H1 (cell line): ENCODE data around the gene E2F8. TPM values are rescaled to one million over a fixed set of nuclear protein-coding genes. Genes with fewer than 3 reads are reported as not detected.

Experiments used
- BACH1 ChIP-seq: IDR thresholded peaks from 2 replicates; pipeline ENCODE4 v1.6.1; 2012; ENCODE audit warnings: low read length, improper control_type of control experiment
- EZH2 ChIP-seq: fragments of 200-600 bp; sonication (generic); IDR thresholded peaks from 2 replicates; pipeline ENCODE4 v1.7.1; 2012; ENCODE audit warnings: low read depth, mild to moderate bottlenecking, moderate library complexity, low read length, inconsistent platforms; ENCODE audit not compliant: severe bottlenecking
- MAFK ChIP-seq: IDR thresholded peaks from 2 replicates; pipeline ENCODE4 v1.6.1; 2012; ENCODE audit warnings: low read depth, mild to moderate bottlenecking, improper control_type of control experiment, low read length
- SAP30 ChIP-seq: fragments of 300-600 bp; sonication (generic); IDR thresholded peaks from 2 replicates; pipeline ENCODE4 v1.7.1; 2012; ENCODE audit warnings: low read length, moderate library complexity, mild to moderate bottlenecking, inconsistent platforms; ENCODE audit not compliant: insufficient read depth, insufficient replicate concordance
- SUZ12 ChIP-seq: fragments of 200-600 bp; sonication (generic); IDR thresholded peaks from 2 replicates; pipeline ENCODE4 v1.6.1; 2012; ENCODE audit warnings: mild to moderate bottlenecking, inconsistent platforms, low read length, moderate library complexity, mixed read lengths
- TAF7 ChIP-seq: optimal IDR thresholded peaks from 2 replicates; pipeline ENCODE3; 2011; ENCODE audit warnings: low read depth, mild to moderate bottlenecking, inconsistent platforms, low read length, moderate library complexity, borderline replicate concordance
- ZNF274 ChIP-seq: IDR thresholded peaks from 2 replicates; pipeline ENCODE4 v1.7.0; 2012; ENCODE audit warnings: low read length, borderline replicate concordance; ENCODE audit errors: extremely low read depth
- polyA plus RNA-seq, 7 experiments: library from polyadenylated mRNA; depleted of rRNA in 3 of 7; stranded (reverse) in 5 of 7; unstranded in 2 of 7; fragments of >200 nt in 5 of 7; fragments of 200-250 nt in 2 of 7; gene quantifications; 1 replicate in 5 of 7; 2 replicates in 1 of 7; 4 replicates in 1 of 7; pipeline versions ENCODE4 v1.2.1 to v1.2.3, GENCODE V29; 2011 to 2013; ENCODE audit warnings: missing spikeins in 2 of 7, mixed read lengths in 2 of 7
- total RNA-seq: library from RNA; stranded (reverse); fragmentation: NEBNext Ultra II Directional; extraction: Animal tissue kit (Norgen Biotek cat#: 25700); gene quantifications from 2 replicates; pipeline ENCODE4 v1.2.1, GENCODE V29; 2021
- TF ChIP-seq, protein P1 (sequence below): fragments of 300-600 bp; sonication (generic); IDR thresholded peaks from 2 replicates; pipeline ENCODE4 v1.7.1; 2012; ENCODE audit warnings: low read length, moderate library complexity, mild to moderate bottlenecking, inconsistent platforms; ENCODE audit not compliant: insufficient replicate concordance
- TF ChIP-seq, protein P2 (sequence below), 3 experiments: IDR thresholded peaks; 1 replicate in 2 of 3; 2 replicates in 1 of 3; pipeline versions ENCODE4 v1.5.1 to v1.6.1; 2011; ENCODE audit warnings: low read length in 3 of 3, mild to moderate bottlenecking in 3 of 3, inconsistent platforms in 2 of 3, low read depth in 1 of 3, moderate library complexity in 1 of 3; ENCODE audit not compliant: insufficient read depth in 1 of 3; ENCODE audit errors: control extremely low read depth in 1 of 3

Gene E2F8
- total and polyA plus RNA-seq, 2 of the 8 experiments (the other 6 are each of a cell fraction or from before 2014, with no cell fraction given), result 5.4 to 11.4 TPM

DNA sequence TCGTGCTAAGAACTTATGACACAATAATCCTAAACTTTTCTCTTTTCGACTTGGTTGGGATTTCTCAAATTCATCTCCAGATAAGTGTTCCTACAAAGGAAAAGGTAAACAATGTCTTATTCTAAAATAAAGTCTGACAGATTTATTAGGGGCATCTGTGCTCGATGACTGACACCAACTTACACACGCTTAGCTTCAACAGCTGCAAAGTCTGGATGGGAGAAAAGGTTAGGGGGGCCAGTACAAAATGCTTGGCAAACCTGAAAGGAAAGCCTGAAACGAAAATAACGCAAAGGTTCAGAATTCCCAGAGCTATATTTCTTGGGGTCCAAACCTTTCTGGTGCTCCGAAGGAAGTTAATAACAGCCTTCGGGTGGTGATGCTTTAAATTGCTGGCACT lies 3.4 kb downstream of the E2F8 start (continued):
- TF ChIP-seq, protein P1, sequence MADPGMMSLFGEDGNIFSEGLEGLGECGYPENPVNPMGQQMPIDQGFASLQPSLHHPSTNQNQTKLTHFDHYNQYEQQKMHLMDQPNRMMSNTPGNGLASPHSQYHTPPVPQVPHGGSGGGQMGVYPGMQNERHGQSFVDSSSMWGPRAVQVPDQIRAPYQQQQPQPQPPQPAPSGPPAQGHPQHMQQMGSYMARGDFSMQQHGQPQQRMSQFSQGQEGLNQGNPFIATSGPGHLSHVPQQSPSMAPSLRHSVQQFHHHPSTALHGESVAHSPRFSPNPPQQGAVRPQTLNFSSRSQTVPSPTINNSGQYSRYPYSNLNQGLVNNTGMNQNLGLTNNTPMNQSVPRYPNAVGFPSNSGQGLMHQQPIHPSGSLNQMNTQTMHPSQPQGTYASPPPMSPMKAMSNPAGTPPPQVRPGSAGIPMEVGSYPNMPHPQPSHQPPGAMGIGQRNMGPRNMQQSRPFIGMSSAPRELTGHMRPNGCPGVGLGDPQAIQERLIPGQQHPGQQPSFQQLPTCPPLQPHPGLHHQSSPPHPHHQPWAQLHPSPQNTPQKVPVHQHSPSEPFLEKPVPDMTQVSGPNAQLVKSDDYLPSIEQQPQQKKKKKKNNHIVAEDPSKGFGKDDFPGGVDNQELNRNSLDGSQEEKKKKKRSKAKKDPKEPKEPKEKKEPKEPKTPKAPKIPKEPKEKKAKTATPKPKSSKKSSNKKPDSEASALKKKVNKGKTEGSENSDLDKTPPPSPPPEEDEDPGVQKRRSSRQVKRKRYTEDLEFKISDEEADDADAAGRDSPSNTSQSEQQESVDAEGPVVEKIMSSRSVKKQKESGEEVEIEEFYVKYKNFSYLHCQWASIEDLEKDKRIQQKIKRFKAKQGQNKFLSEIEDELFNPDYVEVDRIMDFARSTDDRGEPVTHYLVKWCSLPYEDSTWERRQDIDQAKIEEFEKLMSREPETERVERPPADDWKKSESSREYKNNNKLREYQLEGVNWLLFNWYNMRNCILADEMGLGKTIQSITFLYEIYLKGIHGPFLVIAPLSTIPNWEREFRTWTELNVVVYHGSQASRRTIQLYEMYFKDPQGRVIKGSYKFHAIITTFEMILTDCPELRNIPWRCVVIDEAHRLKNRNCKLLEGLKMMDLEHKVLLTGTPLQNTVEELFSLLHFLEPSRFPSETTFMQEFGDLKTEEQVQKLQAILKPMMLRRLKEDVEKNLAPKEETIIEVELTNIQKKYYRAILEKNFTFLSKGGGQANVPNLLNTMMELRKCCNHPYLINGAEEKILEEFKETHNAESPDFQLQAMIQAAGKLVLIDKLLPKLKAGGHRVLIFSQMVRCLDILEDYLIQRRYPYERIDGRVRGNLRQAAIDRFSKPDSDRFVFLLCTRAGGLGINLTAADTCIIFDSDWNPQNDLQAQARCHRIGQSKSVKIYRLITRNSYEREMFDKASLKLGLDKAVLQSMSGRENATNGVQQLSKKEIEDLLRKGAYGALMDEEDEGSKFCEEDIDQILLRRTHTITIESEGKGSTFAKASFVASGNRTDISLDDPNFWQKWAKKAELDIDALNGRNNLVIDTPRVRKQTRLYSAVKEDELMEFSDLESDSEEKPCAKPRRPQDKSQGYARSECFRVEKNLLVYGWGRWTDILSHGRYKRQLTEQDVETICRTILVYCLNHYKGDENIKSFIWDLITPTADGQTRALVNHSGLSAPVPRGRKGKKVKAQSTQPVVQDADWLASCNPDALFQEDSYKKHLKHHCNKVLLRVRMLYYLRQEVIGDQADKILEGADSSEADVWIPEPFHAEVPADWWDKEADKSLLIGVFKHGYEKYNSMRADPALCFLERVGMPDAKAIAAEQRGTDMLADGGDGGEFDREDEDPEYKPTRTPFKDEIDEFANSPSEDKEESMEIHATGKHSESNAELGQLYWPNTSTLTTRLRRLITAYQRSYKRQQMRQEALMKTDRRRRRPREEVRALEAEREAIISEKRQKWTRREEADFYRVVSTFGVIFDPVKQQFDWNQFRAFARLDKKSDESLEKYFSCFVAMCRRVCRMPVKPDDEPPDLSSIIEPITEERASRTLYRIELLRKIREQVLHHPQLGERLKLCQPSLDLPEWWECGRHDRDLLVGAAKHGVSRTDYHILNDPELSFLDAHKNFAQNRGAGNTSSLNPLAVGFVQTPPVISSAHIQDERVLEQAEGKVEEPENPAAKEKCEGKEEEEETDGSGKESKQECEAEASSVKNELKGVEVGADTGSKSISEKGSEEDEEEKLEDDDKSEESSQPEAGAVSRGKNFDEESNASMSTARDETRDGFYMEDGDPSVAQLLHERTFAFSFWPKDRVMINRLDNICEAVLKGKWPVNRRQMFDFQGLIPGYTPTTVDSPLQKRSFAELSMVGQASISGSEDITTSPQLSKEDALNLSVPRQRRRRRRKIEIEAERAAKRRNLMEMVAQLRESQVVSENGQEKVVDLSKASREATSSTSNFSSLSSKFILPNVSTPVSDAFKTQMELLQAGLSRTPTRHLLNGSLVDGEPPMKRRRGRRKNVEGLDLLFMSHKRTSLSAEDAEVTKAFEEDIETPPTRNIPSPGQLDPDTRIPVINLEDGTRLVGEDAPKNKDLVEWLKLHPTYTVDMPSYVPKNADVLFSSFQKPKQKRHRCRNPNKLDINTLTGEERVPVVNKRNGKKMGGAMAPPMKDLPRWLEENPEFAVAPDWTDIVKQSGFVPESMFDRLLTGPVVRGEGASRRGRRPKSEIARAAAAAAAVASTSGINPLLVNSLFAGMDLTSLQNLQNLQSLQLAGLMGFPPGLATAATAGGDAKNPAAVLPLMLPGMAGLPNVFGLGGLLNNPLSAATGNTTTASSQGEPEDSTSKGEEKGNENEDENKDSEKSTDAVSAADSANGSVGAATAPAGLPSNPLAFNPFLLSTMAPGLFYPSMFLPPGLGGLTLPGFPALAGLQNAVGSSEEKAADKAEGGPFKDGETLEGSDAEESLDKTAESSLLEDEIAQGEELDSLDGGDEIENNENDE, result no peak
- TF ChIP-seq EZH2 (no peak), BACH1 (no peak), SAP30 (no peak), ZNF274 (no peak), TAF7 (no peak), MAFK (no peak), SUZ12 (no peak)
- TF ChIP-seq, protein P2, sequence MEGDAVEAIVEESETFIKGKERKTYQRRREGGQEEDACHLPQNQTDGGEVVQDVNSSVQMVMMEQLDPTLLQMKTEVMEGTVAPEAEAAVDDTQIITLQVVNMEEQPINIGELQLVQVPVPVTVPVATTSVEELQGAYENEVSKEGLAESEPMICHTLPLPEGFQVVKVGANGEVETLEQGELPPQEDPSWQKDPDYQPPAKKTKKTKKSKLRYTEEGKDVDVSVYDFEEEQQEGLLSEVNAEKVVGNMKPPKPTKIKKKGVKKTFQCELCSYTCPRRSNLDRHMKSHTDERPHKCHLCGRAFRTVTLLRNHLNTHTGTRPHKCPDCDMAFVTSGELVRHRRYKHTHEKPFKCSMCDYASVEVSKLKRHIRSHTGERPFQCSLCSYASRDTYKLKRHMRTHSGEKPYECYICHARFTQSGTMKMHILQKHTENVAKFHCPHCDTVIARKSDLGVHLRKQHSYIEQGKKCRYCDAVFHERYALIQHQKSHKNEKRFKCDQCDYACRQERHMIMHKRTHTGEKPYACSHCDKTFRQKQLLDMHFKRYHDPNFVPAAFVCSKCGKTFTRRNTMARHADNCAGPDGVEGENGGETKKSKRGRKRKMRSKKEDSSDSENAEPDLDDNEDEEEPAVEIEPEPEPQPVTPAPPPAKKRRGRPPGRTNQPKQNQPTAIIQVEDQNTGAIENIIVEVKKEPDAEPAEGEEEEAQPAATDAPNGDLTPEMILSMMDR (IDR thresholded peaks at IDR 0.05; ENCODE audit: control extremely low read depth in 1 of 3, insufficient read depth in 1 of 3, low read depth in 1 of 3, low read length in 3 of 3), result no peak
